ENCODE measurements around the gene ZNF813.

GRCh38 chr19:53492153-53492552 lies 24.6 kb downstream of the ZNF813 start:
- TF ChIP-seq, protein P1, sequence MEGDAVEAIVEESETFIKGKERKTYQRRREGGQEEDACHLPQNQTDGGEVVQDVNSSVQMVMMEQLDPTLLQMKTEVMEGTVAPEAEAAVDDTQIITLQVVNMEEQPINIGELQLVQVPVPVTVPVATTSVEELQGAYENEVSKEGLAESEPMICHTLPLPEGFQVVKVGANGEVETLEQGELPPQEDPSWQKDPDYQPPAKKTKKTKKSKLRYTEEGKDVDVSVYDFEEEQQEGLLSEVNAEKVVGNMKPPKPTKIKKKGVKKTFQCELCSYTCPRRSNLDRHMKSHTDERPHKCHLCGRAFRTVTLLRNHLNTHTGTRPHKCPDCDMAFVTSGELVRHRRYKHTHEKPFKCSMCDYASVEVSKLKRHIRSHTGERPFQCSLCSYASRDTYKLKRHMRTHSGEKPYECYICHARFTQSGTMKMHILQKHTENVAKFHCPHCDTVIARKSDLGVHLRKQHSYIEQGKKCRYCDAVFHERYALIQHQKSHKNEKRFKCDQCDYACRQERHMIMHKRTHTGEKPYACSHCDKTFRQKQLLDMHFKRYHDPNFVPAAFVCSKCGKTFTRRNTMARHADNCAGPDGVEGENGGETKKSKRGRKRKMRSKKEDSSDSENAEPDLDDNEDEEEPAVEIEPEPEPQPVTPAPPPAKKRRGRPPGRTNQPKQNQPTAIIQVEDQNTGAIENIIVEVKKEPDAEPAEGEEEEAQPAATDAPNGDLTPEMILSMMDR (IDR thresholded peaks at IDR 0.05) = no peak
- TF ChIP-seq POLR2A (IDR thresholded peaks at IDR 0.05) = no peak
